Measurements from ENCODE around the gene ERCC5. TPM values are rescaled to one million over a fixed set of nuclear protein-coding genes. Genes with fewer than 3 reads are reported as not detected.

The ERCC5 gene
- total RNA-seq, 1 donor = 99.2 TPM

DNA sequence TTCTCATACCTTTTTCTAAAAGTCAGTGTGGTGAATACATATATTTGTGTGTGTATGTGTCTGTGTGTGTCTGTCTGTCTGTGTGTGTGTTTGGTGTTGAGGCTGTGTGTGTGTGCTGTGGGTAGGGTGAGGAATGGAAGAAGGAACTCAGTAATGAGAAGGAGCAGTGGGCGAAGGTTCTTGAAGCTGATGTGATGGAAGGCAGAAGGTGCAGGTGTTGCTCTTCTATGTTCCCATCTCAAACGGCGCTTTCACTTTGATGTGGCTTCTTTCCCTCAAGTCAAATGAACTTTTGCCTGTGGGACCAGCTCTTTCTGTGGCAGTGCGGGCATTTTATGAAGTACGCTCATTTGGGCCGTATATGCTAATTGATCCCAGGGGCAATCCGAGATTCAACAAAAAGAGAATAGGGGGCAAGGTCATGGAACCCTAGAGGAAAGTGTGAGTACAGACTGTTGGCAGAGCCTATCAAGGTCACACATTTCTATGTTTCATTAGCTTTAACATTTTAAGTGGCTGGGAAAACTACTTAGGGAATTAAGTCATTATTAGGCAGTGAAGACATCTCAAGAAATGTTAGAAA lies 31.7 kb upstream of the ERCC5 start:
- H3K4me1 ChIP-seq (ENCODE audit: insufficient read depth, low read length) = peaks cover 9% of the 10 kb centered on the region
- H3K9me3 ChIP-seq (ENCODE audit: low read depth, low read length) = no peaks in the 10 kb centered on the region
- H3K27me3 ChIP-seq (ENCODE audit: insufficient read depth, low read length) = no peaks in the 10 kb centered on the region
- DNase-seq (ENCODE audit: insufficient read length, low spot score, missing footprints) = no peak
- no peak overlapping the region for H3K4me3 ChIP-seq (ENCODE audit: insufficient read depth, low read length)
- TF ChIP-seq, protein P1, sequence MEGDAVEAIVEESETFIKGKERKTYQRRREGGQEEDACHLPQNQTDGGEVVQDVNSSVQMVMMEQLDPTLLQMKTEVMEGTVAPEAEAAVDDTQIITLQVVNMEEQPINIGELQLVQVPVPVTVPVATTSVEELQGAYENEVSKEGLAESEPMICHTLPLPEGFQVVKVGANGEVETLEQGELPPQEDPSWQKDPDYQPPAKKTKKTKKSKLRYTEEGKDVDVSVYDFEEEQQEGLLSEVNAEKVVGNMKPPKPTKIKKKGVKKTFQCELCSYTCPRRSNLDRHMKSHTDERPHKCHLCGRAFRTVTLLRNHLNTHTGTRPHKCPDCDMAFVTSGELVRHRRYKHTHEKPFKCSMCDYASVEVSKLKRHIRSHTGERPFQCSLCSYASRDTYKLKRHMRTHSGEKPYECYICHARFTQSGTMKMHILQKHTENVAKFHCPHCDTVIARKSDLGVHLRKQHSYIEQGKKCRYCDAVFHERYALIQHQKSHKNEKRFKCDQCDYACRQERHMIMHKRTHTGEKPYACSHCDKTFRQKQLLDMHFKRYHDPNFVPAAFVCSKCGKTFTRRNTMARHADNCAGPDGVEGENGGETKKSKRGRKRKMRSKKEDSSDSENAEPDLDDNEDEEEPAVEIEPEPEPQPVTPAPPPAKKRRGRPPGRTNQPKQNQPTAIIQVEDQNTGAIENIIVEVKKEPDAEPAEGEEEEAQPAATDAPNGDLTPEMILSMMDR (IDR thresholded peaks at IDR 0.05; ENCODE audit: extremely low read depth, low read depth, low read length) = no peak
- H3K79me2 ChIP-seq (ENCODE audit: insufficient read depth, low read length) = peaks cover 57% of the 10 kb centered on the region
- no peak overlapping the region for H3K4me2 ChIP-seq (ENCODE audit: insufficient read depth, low read length)
- no peaks in the 10 kb centered on the region for H4K20me1 ChIP-seq (ENCODE audit: insufficient read depth, low read length)
- H2AFZ ChIP-seq (ENCODE audit: low read length) = no peak overlapping the region
- peaks cover 7% of the 10 kb centered on the region for H3K36me3 ChIP-seq (ENCODE audit: insufficient read depth, low read length)
- H3K27ac ChIP-seq (ENCODE audit: low read depth, low read length) = no peak overlapping the region

DNA sequence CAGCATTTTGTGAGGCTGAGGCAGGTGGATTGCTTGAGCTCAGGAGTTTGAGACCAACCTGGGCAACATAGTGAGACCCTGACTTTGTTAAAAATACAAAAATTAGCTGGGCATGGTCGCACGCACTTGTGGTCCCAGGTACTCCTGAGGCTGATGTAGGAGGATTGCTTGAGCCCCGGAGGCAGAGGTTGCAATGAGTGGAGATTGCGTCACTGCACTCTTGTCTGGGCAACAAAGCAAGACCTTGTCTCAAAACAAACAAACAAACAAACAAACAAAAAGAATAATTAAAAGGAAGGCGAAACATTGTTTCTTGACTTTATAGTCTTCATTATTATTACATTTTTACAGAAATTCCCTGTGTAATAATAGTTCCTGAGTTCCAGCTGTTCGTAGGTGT lies 31.0 kb upstream of the ERCC5 start:
- peaks cover 7% of the 10 kb centered on the region for H3K36me3 ChIP-seq (ENCODE audit: insufficient read depth, low read length)
- peaks cover 9% of the 10 kb centered on the region for H3K4me1 ChIP-seq (ENCODE audit: insufficient read depth, low read length)
- no peaks in the 10 kb centered on the region for H3K9me3 ChIP-seq (ENCODE audit: low read depth, low read length)
- no peak overlapping the region for H3K4me3 ChIP-seq (ENCODE audit: insufficient read depth, low read length)
- H3K27me3 ChIP-seq (ENCODE audit: insufficient read depth, low read length) = no peaks in the 10 kb centered on the region
- H4K20me1 ChIP-seq (ENCODE audit: insufficient read depth, low read length) = no peaks in the 10 kb centered on the region
- H3K4me2 ChIP-seq (ENCODE audit: insufficient read depth, low read length) = no peak overlapping the region
- H2AFZ ChIP-seq (ENCODE audit: low read length) = no peak overlapping the region
- no peak overlapping the region for H3K27ac ChIP-seq (ENCODE audit: low read depth, low read length)
- peaks cover 54% of the 10 kb centered on the region for H3K79me2 ChIP-seq (ENCODE audit: insufficient read depth, low read length)
- no peak for DNase-seq (ENCODE audit: insufficient read length, low spot score, missing footprints)
- TF ChIP-seq, protein P1 (IDR thresholded peaks at IDR 0.05; ENCODE audit: extremely low read depth, low read depth, low read length) = no peak

DNA sequence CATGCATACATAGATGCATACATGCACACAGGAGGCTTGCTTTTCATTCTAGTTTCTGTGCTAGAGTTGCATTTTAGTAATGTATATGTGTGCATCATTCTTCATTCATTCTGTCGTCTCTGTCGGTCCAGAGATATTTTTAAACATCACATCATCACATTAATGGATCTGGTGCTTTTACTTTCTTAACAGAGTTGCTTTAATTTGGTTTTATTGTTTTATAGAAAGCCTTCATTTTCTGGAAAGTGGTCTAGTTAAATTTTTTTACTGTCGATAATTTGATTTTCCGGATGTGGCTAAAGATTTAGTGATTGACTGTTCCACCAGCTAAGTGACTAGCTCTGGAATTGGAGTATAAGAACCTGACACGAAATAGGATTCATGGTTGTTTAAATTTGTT lies 30.0 kb upstream of the ERCC5 start:
- TF ChIP-seq, protein P1 (IDR thresholded peaks at IDR 0.05; ENCODE audit: extremely low read depth, low read depth, low read length) = no peak
- Histone ChIP-seq H2AFZ (ENCODE audit: low read length) (no peak overlapping the region), H3K36me3 (ENCODE audit: insufficient read depth, low read length) (peaks cover 7% of the 10 kb centered on the region), H3K9me3 (ENCODE audit: low read depth, low read length) (no peaks in the 10 kb centered on the region), H3K79me2 (ENCODE audit: insufficient read depth, low read length) (peaks cover 47% of the 10 kb centered on the region), H3K4me2 (ENCODE audit: insufficient read depth, low read length) (no peak overlapping the region), H3K27me3 (ENCODE audit: insufficient read depth, low read length) (no peaks in the 10 kb centered on the region), H4K20me1 (ENCODE audit: insufficient read depth, low read length) (no peaks in the 10 kb centered on the region), H3K4me1 (ENCODE audit: insufficient read depth, low read length) (peaks cover 9% of the 10 kb centered on the region), H3K27ac (ENCODE audit: low read depth, low read length) (no peak overlapping the region), H3K4me3 (ENCODE audit: insufficient read depth, low read length) (no peak overlapping the region)
- DNase-seq (ENCODE audit: insufficient read length, low spot score, missing footprints) = no peak

DNA sequence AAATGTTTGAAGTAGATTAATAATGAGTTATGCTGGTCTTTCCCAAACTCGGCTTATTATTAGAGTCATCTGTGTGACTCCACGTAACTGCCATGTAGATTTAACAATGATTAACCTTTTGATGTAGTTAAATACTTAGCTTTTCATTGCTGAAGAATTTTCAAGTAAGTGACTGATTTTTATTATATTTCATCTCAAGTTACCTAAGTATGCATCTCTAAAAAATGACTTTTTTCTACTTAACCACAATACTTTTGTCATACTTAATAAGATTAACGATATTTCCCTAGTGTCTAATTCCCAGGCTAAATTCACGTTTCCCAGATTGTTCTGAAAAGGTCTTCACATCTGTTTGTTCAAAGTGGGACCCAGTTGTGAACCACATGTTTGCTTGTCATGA lies 29.1 kb upstream of the ERCC5 start:
- peaks cover 9% of the 10 kb centered on the region for H3K36me3 ChIP-seq (ENCODE audit: insufficient read depth, low read length)
- no peaks in the 10 kb centered on the region for H3K9me3 ChIP-seq (ENCODE audit: low read depth, low read length)
- H2AFZ ChIP-seq (ENCODE audit: low read length) = no peak overlapping the region
- TF ChIP-seq, protein P1 (IDR thresholded peaks at IDR 0.05; ENCODE audit: extremely low read depth, low read depth, low read length) = no peak
- H3K4me3 ChIP-seq (ENCODE audit: insufficient read depth, low read length) = no peak overlapping the region
- H3K27ac ChIP-seq (ENCODE audit: low read depth, low read length) = no peak overlapping the region
- no peaks in the 10 kb centered on the region for H4K20me1 ChIP-seq (ENCODE audit: insufficient read depth, low read length)
- H3K4me2 ChIP-seq (ENCODE audit: insufficient read depth, low read length) = no peak overlapping the region
- peaks cover 9% of the 10 kb centered on the region for H3K4me1 ChIP-seq (ENCODE audit: insufficient read depth, low read length)
- no peaks in the 10 kb centered on the region for H3K27me3 ChIP-seq (ENCODE audit: insufficient read depth, low read length)
- H3K79me2 ChIP-seq (ENCODE audit: insufficient read depth, low read length) = peaks cover 40% of the 10 kb centered on the region
- no peak for DNase-seq (ENCODE audit: insufficient read length, low spot score, missing footprints)
